SK-N-SH treated with all-trans-retinoic acid at 6 μM for 48 hours (cell line): ENCODE data around the gene NCKAP5.

Experiments used
- ATAC-seq: fragments of 200-7000 bp; cut with Tn5 transposase; 3 replicates; pipeline ENCODE4 v1.9.1; 2020; ENCODE audit warnings: mild to moderate bottlenecking, moderate library complexity
- ARNTL ChIP-seq: fragments of 450-650 bp; formaldehyde crosslinking; IDR thresholded peaks from 2 replicates; pipeline ENCODE4 v1.5.0; 2020; ENCODE audit warnings: low read depth, mild to moderate bottlenecking, moderate library complexity, borderline replicate concordance
- CSDC2 ChIP-seq: fragments of 250-450 bp; sonication (Bioruptor Pico); IDR thresholded peaks from 2 replicates; pipeline ENCODE4 v1.5.0; 2020; ENCODE audit warnings: mild to moderate bottlenecking, moderate library complexity
- GLIS3 ChIP-seq: fragments of 250-450 bp; sonication (Bioruptor Pico); IDR thresholded peaks from 2 replicates; pipeline ENCODE4 v1.5.0; 2020; ENCODE audit warnings: mild to moderate bottlenecking, moderate library complexity
- ISL1 ChIP-seq: fragments of 250-450 bp; sonication (Bioruptor Pico); IDR thresholded peaks from 2 replicates; pipeline ENCODE4 v2.1.2; 2022; ENCODE audit warnings: mild to moderate bottlenecking, moderate library complexity
- OSR1 ChIP-seq: fragments of 250-450 bp; sonication (Bioruptor Pico); IDR thresholded peaks from 2 replicates; pipeline ENCODE4 v1.8.0; 2022; ENCODE audit warnings: moderate library complexity, mild to moderate bottlenecking, inconsistent platforms
- PPARA ChIP-seq: fragments of 250-450 bp; sonication (Bioruptor Pico); IDR thresholded peaks from 2 replicates; pipeline ENCODE4 v1.5.0; 2020; ENCODE audit warnings: mild to moderate bottlenecking, borderline replicate concordance
- SNAI2 ChIP-seq: fragments of 250-450 bp; sonication (Bioruptor Pico); IDR thresholded peaks from 2 replicates; pipeline ENCODE4 v1.5.0; 2020; ENCODE audit warnings: mild to moderate bottlenecking, moderate library complexity
- TCF4 ChIP-seq: fragments of 250-450 bp; sonication (Bioruptor Pico); IDR thresholded peaks from 2 replicates; pipeline ENCODE4 v1.8.0; 2021; ENCODE audit warnings: mild to moderate bottlenecking, moderate library complexity, borderline replicate concordance
- TOX ChIP-seq: fragments of 250-450 bp; sonication (Bioruptor Pico); IDR thresholded peaks from 2 replicates; pipeline ENCODE4 v1.8.0; 2021; ENCODE audit warnings: mild to moderate bottlenecking, moderate library complexity, borderline replicate concordance
- ZC3H10 ChIP-seq: fragments of 250-450 bp; sonication (Bioruptor Pico); IDR thresholded peaks from 2 replicates; pipeline ENCODE4 v1.5.1; 2021; ENCODE audit warnings: mild to moderate bottlenecking, moderate library complexity
- ZFP3 ChIP-seq: fragments of 250-450 bp; sonication (Bioruptor Pico); IDR thresholded peaks from 2 replicates; pipeline ENCODE4 v1.5.0; 2020; ENCODE audit warnings: mild to moderate bottlenecking, moderate library complexity
- ZFP30 ChIP-seq: fragments of 450-650 bp; formaldehyde crosslinking; IDR thresholded peaks from 2 replicates; pipeline ENCODE4 v1.5.0; 2022; ENCODE audit warnings: mild to moderate bottlenecking, moderate library complexity
- ZNF70 ChIP-seq: fragments of 450-650 bp; formaldehyde crosslinking; IDR thresholded peaks from 2 replicates; pipeline ENCODE4 v1.5.0; 2020; ENCODE audit warnings: mild to moderate bottlenecking, moderate library complexity
- ZNF8 ChIP-seq: fragments of 450-650 bp; formaldehyde crosslinking; IDR thresholded peaks from 2 replicates; pipeline ENCODE4 v1.5.0; 2020; ENCODE audit warnings: mild to moderate bottlenecking, moderate library complexity
- TF ChIP-seq, protein P1 (sequence below): fragments of 250-450 bp; sonication (Bioruptor Pico); IDR thresholded peaks from 2 replicates; pipeline ENCODE4 v1.5.1; 2021; ENCODE audit warnings: mild to moderate bottlenecking, moderate library complexity
- TF ChIP-seq, protein P2 (sequence below): fragments of 250-450 bp; sonication (Bioruptor Pico); IDR thresholded peaks from 2 replicates; pipeline ENCODE4 v1.8.0; 2021; ENCODE audit warnings: low read depth, mild to moderate bottlenecking, moderate library complexity, borderline replicate concordance
- TF ChIP-seq, protein P3 (sequence below): fragments of 250-450 bp; sonication (Bioruptor Pico); IDR thresholded peaks from 2 replicates; pipeline ENCODE4 v1.8.0; 2020; ENCODE audit warnings: mild to moderate bottlenecking, moderate library complexity, borderline replicate concordance
- TF ChIP-seq, protein P4 (sequence below): fragments of 250-450 bp; sonication (Bioruptor Pico); IDR thresholded peaks from 2 replicates; pipeline ENCODE4 v1.5.1; 2020; ENCODE audit warnings: low read depth, mild to moderate bottlenecking, moderate library complexity
- TF ChIP-seq, protein P5 (sequence below): fragments of 250-450 bp; sonication (Bioruptor Pico); IDR thresholded peaks from 2 replicates; pipeline ENCODE4 v1.5.0; 2020; ENCODE audit warnings: mild to moderate bottlenecking, moderate library complexity

NCKAP5 gene

DNA sequence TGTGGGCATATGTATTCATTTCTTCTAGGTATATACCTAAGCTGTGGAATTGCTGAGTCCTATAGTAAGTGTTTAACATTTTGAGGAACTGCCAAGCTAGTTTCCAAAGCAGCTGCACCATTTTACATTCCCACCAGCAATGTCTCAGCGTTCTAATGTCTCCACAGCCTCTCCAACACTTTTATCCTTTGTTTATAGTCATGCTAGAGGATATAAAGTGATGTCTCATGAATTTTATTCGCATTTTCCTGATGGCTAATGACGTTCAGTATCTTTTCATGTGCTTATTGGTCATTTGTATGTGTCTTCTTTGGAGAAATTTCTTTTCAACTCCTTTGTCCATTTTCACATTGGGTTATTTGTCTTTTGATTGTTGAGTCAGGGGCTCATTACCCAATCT is 295.2 kb downstream of the NCKAP5 start:
- TF ChIP-seq OSR1 (CRISPR knock-in tag) = no peak
- TF ChIP-seq, protein P1, sequence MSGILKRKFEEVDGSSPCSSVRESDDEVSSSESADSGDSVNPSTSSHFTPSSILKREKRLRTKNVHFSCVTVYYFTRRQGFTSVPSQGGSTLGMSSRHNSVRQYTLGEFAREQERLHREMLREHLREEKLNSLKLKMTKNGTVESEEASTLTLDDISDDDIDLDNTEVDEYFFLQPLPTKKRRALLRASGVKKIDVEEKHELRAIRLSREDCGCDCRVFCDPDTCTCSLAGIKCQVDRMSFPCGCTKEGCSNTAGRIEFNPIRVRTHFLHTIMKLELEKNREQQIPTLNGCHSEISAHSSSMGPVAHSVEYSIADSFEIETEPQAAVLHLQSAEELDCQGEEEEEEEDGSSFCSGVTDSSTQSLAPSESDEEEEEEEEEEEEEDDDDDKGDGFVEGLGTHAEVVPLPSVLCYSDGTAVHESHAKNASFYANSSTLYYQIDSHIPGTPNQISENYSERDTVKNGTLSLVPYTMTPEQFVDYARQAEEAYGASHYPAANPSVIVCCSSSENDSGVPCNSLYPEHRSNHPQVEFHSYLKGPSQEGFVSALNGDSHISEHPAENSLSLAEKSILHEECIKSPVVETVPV (CRISPR knock-in tag) = no peak
- TF ChIP-seq, protein P2, sequence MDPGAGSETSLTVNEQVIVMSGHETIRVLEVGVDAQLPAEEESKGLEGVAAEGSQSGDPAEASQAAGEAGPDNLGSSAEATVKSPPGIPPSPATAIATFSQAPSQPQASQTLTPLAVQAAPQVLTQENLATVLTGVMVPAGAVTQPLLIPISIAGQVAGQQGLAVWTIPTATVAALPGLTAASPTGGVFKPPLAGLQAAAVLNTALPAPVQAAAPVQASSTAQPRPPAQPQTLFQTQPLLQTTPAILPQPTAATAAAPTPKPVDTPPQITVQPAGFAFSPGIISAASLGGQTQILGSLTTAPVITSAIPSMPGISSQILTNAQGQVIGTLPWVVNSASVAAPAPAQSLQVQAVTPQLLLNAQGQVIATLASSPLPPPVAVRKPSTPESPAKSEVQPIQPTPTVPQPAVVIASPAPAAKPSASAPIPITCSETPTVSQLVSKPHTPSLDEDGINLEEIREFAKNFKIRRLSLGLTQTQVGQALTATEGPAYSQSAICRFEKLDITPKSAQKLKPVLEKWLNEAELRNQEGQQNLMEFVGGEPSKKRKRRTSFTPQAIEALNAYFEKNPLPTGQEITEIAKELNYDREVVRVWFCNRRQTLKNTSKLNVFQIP (CRISPR knock-in tag) = no peak
- TF ChIP-seq, protein P3, sequence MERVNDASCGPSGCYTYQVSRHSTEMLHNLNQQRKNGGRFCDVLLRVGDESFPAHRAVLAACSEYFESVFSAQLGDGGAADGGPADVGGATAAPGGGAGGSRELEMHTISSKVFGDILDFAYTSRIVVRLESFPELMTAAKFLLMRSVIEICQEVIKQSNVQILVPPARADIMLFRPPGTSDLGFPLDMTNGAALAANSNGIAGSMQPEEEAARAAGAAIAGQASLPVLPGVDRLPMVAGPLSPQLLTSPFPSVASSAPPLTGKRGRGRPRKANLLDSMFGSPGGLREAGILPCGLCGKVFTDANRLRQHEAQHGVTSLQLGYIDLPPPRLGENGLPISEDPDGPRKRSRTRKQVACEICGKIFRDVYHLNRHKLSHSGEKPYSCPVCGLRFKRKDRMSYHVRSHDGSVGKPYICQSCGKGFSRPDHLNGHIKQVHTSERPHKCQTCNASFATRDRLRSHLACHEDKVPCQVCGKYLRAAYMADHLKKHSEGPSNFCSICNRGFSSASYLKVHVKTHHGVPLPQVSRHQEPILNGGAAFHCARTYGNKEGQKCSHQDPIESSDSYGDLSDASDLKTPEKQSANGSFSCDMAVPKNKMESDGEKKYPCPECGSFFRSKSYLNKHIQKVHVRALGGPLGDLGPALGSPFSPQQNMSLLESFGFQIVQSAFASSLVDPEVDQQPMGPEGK = no peak
- no peak for TF ChIP-seq PPARA (CRISPR knock-in tag)
- no peak for TF ChIP-seq SNAI2
- no peak for TF ChIP-seq ZNF70
- no peak for TF ChIP-seq ZFP3
- TF ChIP-seq, protein P4, sequence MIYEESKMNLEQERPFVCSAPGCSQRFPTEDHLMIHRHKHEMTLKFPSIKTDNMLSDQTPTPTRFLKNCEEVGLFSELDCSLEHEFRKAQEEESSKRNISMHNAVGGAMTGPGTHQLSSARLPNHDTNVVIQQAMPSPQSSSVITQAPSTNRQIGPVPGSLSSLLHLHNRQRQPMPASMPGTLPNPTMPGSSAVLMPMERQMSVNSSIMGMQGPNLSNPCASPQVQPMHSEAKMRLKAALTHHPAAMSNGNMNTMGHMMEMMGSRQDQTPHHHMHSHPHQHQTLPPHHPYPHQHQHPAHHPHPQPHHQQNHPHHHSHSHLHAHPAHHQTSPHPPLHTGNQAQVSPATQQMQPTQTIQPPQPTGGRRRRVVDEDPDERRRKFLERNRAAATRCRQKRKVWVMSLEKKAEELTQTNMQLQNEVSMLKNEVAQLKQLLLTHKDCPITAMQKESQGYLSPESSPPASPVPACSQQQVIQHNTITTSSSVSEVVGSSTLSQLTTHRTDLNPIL (CRISPR knock-in tag) = no peak
- ATAC-seq = no peak

DNA sequence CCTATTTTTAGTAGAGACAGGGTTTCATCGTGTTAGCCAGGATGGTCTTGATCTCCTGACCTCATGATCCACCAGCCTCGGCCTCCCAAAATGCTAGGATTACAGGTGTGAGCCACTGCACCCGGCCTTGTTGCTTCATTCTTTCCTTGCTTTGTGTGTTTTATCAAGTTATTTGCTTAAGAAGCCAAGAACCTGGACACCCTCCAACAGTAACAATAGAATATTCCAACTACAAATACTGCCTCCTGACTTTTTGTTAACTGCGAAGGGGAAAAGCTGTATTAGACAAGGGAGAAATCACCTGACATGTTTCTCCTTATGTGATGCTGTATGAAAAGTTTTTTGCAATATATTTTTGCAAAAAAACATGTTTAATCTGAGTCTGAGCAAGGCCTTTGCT is 297.2 kb downstream of the NCKAP5 start:
- no peak for ATAC-seq
- TF ChIP-seq, protein P5, sequence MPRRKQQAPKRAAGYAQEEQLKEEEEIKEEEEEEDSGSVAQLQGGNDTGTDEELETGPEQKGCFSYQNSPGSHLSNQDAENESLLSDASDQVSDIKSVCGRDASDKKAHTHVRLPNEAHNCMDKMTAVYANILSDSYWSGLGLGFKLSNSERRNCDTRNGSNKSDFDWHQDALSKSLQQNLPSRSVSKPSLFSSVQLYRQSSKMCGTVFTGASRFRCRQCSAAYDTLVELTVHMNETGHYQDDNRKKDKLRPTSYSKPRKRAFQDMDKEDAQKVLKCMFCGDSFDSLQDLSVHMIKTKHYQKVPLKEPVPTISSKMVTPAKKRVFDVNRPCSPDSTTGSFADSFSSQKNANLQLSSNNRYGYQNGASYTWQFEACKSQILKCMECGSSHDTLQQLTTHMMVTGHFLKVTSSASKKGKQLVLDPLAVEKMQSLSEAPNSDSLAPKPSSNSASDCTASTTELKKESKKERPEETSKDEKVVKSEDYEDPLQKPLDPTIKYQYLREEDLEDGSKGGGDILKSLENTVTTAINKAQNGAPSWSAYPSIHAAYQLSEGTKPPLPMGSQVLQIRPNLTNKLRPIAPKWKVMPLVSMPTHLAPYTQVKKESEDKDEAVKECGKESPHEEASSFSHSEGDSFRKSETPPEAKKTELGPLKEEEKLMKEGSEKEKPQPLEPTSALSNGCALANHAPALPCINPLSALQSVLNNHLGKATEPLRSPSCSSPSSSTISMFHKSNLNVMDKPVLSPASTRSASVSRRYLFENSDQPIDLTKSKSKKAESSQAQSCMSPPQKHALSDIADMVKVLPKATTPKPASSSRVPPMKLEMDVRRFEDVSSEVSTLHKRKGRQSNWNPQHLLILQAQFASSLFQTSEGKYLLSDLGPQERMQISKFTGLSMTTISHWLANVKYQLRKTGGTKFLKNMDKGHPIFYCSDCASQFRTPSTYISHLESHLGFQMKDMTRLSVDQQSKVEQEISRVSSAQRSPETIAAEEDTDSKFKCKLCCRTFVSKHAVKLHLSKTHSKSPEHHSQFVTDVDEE (CRISPR knock-in tag) = no peak
- no peak for TF ChIP-seq SNAI2
- no peak for TF ChIP-seq ISL1
- no peak for TF ChIP-seq CSDC2 (CRISPR knock-in tag)
- TF ChIP-seq, protein P2 (CRISPR knock-in tag) = no peak
- no peak for TF ChIP-seq ZNF8 (CRISPR knock-in tag)
- TF ChIP-seq TOX = no peak
- TF ChIP-seq, protein P4 (CRISPR knock-in tag) = no peak
- TF ChIP-seq ZFP3 = no peak
- TF ChIP-seq GLIS3 (CRISPR knock-in tag) = no peak
- no peak for TF ChIP-seq ZNF70
- TF ChIP-seq, protein P1 (CRISPR knock-in tag) = no peak
- TF ChIP-seq TCF4 (CRISPR knock-in tag) = no peak
- TF ChIP-seq, protein P3 = no peak
- TF ChIP-seq ZC3H10 (CRISPR knock-in tag) = no peak
- TF ChIP-seq PPARA (CRISPR knock-in tag) = no peak
- no peak for TF ChIP-seq ZFP30 (CRISPR knock-in tag)
- no peak for TF ChIP-seq OSR1 (CRISPR knock-in tag)
- TF ChIP-seq ARNTL (CRISPR knock-in tag) = no peak
